HG03135 (cell line): ENCODE data around the gene E2F2.
"Not testable (repeated sequence)": the region's sequence is repeated elsewhere in the genome, so short reads cannot be mapped to it uniquely, and the experiment has no call there.

ENCODE experiments used
- ATAC-seq: cut with Tn5 transposase; IDR thresholded peaks from one replicate; pipeline ENCODE4 v1.9.1; 2021; ENCODE audit warnings: mild to moderate bottlenecking, moderate library complexity; ENCODE audit not compliant: unreplicated experiment

Gene E2F2

GRCh38 chr1:23525558-23526250, 5.3 kb downstream of the E2F2 start:
- no peak for ATAC-seq

- no peak for ATAC-seq
These were observed 6.2 kb downstream of the E2F2 start for GRCh38 chr1:23524716-23525401.

- ATAC-seq, result no peak
These were observed 6.9 kb downstream of the E2F2 start for GRCh38 chr1:23524163-23524562.

- ATAC-seq, result no peak
These were observed 8.6 kb downstream of the E2F2 start for GRCh38 chr1:23522244-23522982.

GRCh38 chr1:23521588-23521987, 9.4 kb downstream of the E2F2 start:
- no peak for ATAC-seq

- ATAC-seq, result no peak
These were observed 13.5 kb downstream of the E2F2 start for GRCh38 chr1:23517581-23517980.

- ATAC-seq, result no peak
These were observed 15.1 kb downstream of the E2F2 start for GRCh38 chr1:23515905-23516304.

- ATAC-seq, result no peak
These were observed 16.8 kb downstream of the E2F2 start for GRCh38 chr1:23514111-23514679.

- no peak for ATAC-seq
These were observed 21.1 kb downstream of the E2F2 start for GRCh38 chr1:23509896-23510295.

- no peak for ATAC-seq
These were observed 24.5 kb downstream of the E2F2 start for GRCh38 chr1:23506376-23507107.

GRCh38 chr1:23505851-23506250, 25.2 kb downstream of the E2F2 start:
- ATAC-seq, result no peak

- not testable (repeated sequence) for ATAC-seq
These were observed 26.9 kb downstream of the E2F2 start for GRCh38 chr1:23504156-23504555.

GRCh38 chr1:23502951-23503350, 28.1 kb downstream of the E2F2 start:
- ATAC-seq, result no peak

- no peak for ATAC-seq
These were observed 30.6 kb downstream of the E2F2 start for GRCh38 chr1:23500466-23500865.

- no peak for ATAC-seq
These were observed 33.1 kb downstream of the E2F2 start for GRCh38 chr1:23497777-23498439.

GRCh38 chr1:23496490-23497181, 34.4 kb downstream of the E2F2 start:
- ATAC-seq, result no peak

GRCh38 chr1:23494836-23495235, 36.2 kb downstream of the E2F2 start:
- not testable (repeated sequence) for ATAC-seq

- not testable (repeated sequence) for ATAC-seq
These were observed 38.3 kb downstream of the E2F2 start for GRCh38 chr1:23492776-23493175.

GRCh38 chr1:23492132-23492720, 38.8 kb downstream of the E2F2 start:
- no peak for ATAC-seq
